BLaER1 (cell line): Measurements from ENCODE around the gene TMEM107.

ENCODE experiments used
- H3K27ac ChIP-seq: shearing (Covaris generic); formaldehyde crosslinking; 2 replicates; pipeline ENCODE4 v1.8.1; 2022
- H3K27me3 ChIP-seq: shearing (Covaris generic); formaldehyde crosslinking; 2 replicates; pipeline ENCODE4 v1.8.1; 2022
- H3K36me3 ChIP-seq: shearing (Covaris generic); formaldehyde crosslinking; 2 replicates; pipeline ENCODE4 v1.8.1; 2022
- H3K4me1 ChIP-seq: shearing (Covaris generic); formaldehyde crosslinking; 2 replicates; pipeline ENCODE4 v1.8.1; 2022
- H3K4me2 ChIP-seq: shearing (Covaris generic); formaldehyde crosslinking; 2 replicates; pipeline ENCODE4 v1.8.1; 2022
- H3K4me3 ChIP-seq: shearing (Covaris generic); formaldehyde crosslinking; 2 replicates; pipeline ENCODE4 v1.8.1; 2022
- H3K9ac ChIP-seq: shearing (Covaris generic); formaldehyde crosslinking; 2 replicates; pipeline ENCODE4 v1.8.1; 2022
- H3K9me3 ChIP-seq: shearing (Covaris generic); formaldehyde crosslinking; 2 replicates; pipeline ENCODE4 v1.8.1; 2022
- H4K20me1 ChIP-seq: shearing (Covaris generic); formaldehyde crosslinking; 2 replicates; pipeline ENCODE4 v1.8.1; 2022
- Cebpa-rat ChIP-seq: shearing (Covaris generic); IDR thresholded peaks from 2 replicates; pipeline ENCODE4 v1.8.1; 2022

TMEM107 gene

GRCh38 chr17:8124350-8125153 lies 51.6 kb downstream of the TMEM107 start:
- peaks cover 50% of the 10 kb centered on the region for H3K4me1 ChIP-seq
- peak overlapping the region; percentile 63; the same call in 1 of the 2 replicates for H3K9ac ChIP-seq
- no peaks in the 10 kb centered on the region for H3K9me3 ChIP-seq
- no peak overlapping the region for H3K27ac ChIP-seq
- H3K36me3 ChIP-seq = no peaks in the 10 kb centered on the region
- peak overlapping the region; percentile 95 for H3K4me2 ChIP-seq
- TF ChIP-seq Cebpa-rat = no peak
- peaks cover 54% of the 10 kb centered on the region for H4K20me1 ChIP-seq
- peak overlapping the region; percentile 71 for H3K4me3 ChIP-seq
- peaks cover 83% of the 10 kb centered on the region for H3K27me3 ChIP-seq

- TF ChIP-seq Cebpa-rat = no peak
- H3K27ac ChIP-seq = no peak within 1 kb of the TSS
- H3K27me3 ChIP-seq = peaks cover 78% of the 10 kb centered on the region
- H3K36me3 ChIP-seq = no peaks in the 10 kb centered on the region
- peak within 1 kb of the TSS; percentile 71 for H3K4me3 ChIP-seq
- peak within 1 kb of the TSS; percentile 95 for H3K4me2 ChIP-seq
- peaks cover 54% of the 10 kb centered on the region for H4K20me1 ChIP-seq
- peak within 1 kb of the TSS; percentile 63 for H3K9ac ChIP-seq
- H3K9me3 ChIP-seq = no peaks in the 10 kb centered on the region
- H3K4me1 ChIP-seq = peaks cover 50% of the 10 kb centered on the region
These were observed 52.4 kb downstream of the TMEM107 start, which contains the start of gene HES7 for GRCh38 chr17:8123695-8124349. TSS of gene HES7 (minus strand) at chr17:8124106. CDS start at chr17:8124084, 22 bp downstream.

- peak overlapping the region; percentile 71 for H3K4me3 ChIP-seq
- H4K20me1 ChIP-seq = peaks cover 54% of the 10 kb centered on the region
- H3K4me1 ChIP-seq = peaks cover 53% of the 10 kb centered on the region
- peaks cover 76% of the 10 kb centered on the region for H3K27me3 ChIP-seq
- H3K4me2 ChIP-seq = peak overlapping the region; percentile 95
- TF ChIP-seq Cebpa-rat = no peak
- no peak overlapping the region for H3K27ac ChIP-seq
- no peaks in the 10 kb centered on the region for H3K9me3 ChIP-seq
- peak overlapping the region; percentile 48 for H3K9ac ChIP-seq
- no peaks in the 10 kb centered on the region for H3K36me3 ChIP-seq
These were observed 53.1 kb downstream of the TMEM107 start for GRCh38 chr17:8122924-8123694.
